Non-pigmented ciliary epithelial cell (primary cell): Measurements from ENCODE around the gene AP4M1.
A peak's percentile ranks its signal among the peaks of the same experiment; 100 is the strongest.

Source experiments
- DNase-seq: peaks from one replicate; pipeline ENCODE4 v3.0.0-alpha.2; 2010; ENCODE audit warnings: low read depth

AP4M1 gene, protein sequence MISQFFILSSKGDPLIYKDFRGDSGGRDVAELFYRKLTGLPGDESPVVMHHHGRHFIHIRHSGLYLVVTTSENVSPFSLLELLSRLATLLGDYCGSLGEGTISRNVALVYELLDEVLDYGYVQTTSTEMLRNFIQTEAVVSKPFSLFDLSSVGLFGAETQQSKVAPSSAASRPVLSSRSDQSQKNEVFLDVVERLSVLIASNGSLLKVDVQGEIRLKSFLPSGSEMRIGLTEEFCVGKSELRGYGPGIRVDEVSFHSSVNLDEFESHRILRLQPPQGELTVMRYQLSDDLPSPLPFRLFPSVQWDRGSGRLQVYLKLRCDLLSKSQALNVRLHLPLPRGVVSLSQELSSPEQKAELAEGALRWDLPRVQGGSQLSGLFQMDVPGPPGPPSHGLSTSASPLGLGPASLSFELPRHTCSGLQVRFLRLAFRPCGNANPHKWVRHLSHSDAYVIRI

GRCh38 chr7:100101016-100101862 is at the start of gene AP4M1, which contains the start of gene MCM7:
Gene AP4M1 (plus strand): TSS chr7:100101643. CDS start chr7:100101715, 72 bp downstream.
Gene MCM7 (minus strand): TSS chr7:100101397. CDS start chr7:100101294, 103 bp downstream.
- DNase-seq = peak; percentile 92

DNA sequence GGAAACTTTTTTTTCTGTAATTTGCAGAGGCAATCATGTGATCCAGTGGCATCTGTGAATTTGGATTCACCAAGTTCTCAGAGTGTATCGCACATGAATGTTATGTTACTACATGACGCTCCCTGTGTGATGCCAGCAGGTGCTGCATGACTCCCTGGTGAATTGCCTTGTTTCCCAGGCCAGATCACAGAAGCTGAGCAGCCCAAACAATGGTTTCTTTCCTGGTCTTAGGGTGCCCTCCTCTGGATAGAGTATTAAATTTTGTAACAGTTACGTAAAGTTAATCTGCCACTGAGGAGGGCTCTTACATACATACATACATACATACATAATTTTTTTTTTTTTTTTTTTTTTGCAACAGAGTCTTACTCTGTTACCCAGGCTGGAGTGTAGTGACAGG is 48.2 kb upstream of the AP4M1 start:
- no peak for DNase-seq

GRCh38 chr7:100057006-100057405 is 44.4 kb upstream of the AP4M1 start:
- DNase-seq = no peak

DNA sequence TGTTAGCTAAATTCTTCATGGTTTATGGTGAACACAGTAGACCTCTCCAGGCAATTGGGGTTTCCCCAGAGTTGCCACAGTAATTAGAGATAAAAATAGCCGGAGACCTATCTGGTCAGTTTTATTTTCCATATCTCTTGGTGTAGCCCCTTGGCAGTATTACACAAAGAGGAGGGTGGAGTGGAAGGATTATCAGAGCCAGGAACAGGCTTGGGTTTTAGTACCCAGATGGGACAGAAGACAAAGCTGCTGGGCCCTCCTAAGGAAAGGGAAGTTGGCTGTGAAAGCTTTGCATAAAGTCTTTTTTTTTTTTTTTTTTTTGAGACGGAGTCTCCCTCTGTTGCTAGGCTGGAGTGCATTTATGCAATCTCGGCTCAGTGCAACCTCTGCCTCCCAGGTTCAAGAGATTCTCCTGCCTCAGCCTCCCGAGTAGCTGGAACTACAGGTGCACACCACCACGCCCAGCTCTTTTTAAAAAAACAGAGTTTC is 42.1 kb upstream of the AP4M1 start:
- DNase-seq = no peak

- DNase-seq = no peak
Observed at GRCh38 chr7:100061518-100062193, 39.8 kb upstream of the AP4M1 start.

DNA sequence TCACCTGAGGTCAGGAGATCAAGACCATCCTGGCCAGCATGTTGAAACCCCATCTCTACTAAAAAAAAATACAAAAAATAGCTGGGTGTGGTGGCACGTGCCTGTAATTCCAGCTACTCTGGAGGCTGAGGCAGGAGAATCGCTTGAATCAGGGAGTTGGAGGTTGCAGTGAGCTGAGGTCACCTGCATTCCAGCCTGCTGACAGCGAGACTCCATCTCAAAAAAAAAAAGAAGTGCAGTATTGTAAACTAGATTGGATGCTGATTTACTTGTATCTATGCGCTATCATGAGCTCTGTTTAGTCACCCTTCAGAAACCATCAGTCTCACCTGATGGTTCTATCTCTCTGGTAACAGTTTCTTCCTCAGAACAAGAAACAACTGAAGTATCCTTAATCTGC is 38.1 kb upstream of the AP4M1 start:
- no peak for DNase-seq

DNA sequence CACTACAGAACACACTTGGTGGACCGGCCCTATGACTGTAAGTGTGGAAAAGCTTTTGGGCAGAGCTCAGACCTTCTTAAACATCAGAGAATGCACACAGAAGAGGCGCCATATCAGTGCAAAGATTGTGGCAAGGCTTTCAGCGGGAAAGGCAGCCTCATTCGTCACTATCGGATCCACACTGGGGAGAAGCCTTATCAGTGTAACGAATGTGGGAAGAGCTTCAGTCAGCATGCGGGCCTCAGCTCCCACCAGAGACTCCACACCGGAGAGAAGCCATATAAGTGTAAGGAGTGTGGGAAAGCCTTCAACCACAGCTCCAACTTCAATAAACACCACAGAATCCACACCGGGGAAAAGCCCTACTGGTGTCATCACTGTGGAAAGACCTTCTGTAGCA is 37.3 kb upstream of the AP4M1 start:
- DNase-seq = no peak

DNA sequence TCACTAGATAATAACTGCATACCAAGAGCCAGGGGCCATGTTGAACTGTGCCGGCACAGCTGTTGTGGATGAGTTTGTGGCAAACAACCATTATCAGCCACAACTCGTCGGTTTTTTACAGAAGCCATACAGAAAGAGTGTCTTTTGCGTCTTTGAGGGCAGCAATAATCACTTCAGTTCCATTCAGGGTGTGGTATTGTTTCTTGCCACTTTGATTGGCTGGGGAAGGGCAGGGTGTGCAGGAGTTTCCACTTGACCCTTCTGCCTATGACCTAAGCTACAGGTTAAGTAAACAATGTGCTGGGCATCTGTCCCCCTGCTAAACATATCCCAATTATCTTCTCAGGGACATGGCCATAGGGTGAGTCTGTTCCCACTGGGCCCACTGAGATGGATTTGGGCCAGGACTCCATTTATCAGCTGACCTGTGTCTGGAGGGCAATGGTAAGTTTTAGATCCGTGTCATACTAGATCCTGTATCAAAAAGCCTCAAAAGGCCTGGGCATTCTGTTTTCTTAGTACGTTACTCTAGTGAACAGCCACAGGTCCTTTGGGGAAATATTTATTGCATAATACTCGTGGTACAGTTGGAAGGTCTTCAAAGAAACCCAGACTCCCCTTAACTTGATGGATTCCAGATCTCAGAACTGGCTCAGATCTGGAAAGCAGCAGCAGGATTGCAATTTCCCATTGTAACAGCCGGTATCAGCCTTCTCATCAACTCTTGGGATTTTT is 35.8 kb upstream of the AP4M1 start:
- DNase-seq = no peak

GRCh38 chr7:100066953-100067352 is 34.5 kb upstream of the AP4M1 start:
- no peak for DNase-seq

GRCh38 chr7:100069991-100070390 is 31.5 kb upstream of the AP4M1 start:
- no peak for DNase-seq

- DNase-seq = no peak
Observed at GRCh38 chr7:100071018-100071723, 30.3 kb upstream of the AP4M1 start.

DNA sequence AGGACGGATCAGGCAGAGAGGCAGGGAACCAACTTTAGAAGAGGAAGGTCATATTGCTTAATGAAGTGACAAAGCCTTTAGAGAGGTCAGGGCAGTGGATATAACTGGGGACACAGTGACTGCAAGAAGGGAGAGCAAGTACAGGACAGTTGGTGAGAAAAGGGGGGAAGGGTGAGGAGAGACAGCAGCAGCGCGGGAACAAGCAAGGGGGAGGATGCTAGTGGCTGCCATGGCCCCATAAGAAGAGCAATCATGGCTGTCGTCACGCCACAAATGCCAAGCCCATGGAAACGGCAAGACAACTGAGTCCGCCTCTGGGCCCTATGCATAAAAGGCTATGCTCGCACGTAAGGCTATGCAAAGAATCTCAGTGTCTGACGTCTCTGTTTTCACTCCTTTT is 29.0 kb upstream of the AP4M1 start:
- DNase-seq = no peak

DNA sequence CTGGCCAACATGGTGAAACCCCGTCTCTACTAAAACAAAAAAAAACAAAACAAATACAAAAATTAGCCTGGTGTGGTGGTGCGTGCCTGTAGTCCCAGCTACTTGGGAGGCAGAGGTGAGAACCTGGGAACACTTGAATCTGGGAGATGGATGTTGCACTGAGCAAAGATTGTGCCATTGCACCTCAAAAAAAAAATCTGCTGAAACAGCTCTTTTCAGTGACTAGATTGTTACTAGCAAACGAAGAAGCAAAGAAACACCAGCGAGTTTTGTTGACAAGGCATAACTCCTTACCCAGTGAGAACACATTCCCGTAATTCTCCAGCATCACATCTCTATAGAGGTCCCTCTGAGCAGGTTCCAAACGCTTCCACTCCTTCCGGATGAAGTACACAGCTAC is 26.6 kb upstream of the AP4M1 start:
- no peak for DNase-seq

GRCh38 chr7:100075418-100075817 is 26.0 kb upstream of the AP4M1 start:
- no peak for DNase-seq

DNA sequence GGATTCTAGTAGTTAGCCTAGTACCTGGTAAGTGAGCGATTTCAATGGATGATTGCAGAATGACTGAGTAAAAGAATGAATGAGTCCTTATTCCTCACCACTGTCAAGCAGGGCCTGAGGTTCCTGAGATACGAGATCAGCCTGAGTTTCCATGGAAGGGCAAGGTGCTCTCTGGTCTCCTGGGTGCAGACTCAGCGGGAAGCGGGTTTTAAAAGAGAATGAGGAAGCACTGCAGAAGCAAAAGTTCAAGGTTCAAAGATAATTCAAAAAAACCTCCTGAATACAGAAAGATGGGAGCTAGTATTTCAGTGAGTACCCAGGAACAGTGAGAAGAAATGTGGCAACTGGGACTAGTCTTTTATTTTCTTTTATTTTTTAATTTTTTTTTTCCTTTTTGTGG is 24.2 kb upstream of the AP4M1 start:
- DNase-seq = no peak

DNA sequence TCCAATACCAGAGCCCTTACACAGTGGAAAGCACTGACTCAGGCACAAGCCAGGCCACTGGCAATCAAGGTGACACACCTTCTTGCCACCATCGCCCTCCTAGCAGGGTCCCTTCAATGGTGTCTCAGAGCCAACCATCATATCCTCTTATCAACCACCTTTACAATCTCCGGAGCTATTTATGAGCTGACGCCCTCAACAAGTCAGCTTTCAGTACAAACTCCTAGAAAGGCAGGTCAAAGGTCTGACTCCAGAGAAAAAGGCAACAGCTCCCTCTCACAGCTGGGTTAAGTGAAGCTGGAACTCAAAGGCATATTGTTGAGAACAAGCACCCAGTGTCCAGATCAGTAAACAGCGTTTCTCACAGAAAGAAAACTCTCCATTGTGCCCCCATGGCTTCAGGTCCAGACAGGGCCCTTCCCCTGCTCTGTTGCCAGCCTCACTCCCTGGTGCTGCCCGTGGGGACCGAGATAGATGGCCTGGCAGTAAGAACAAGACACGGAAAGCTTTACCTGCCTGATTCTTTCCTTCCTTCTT is 22.4 kb upstream of the AP4M1 start:
- no peak for DNase-seq

GRCh38 chr7:100080907-100081534 is 20.4 kb upstream of the AP4M1 start:
- DNase-seq = no peak

GRCh38 chr7:100081535-100082102 is 19.8 kb upstream of the AP4M1 start, which contains the start of gene ZNF3:
Gene ZNF3 (minus strand): TSS chr7:100081723. CDS start chr7:100077357, 4,366 bp downstream.
- peak; percentile 98 for DNase-seq

GRCh38 chr7:100082978-100083377 is 18.5 kb upstream of the AP4M1 start:
- no peak for DNase-seq

DNA sequence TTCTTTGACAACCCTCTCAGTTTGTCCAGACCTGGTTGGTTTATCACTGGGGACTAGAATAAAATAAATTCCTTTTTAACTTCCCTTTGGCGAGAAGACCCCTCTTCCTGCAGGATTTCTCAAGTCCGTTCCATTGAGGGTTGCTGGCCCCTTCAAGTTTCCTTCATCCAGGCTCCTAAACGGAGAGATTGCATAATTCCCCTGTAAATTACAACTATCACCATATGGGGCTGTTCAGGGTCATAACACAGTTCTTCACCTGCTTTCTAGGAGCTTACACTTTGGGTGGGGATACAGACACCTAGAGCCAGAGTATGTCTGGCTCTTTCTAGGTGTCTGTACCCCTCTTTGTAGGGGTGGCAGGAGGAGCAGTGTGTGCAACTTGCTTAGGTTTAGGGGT is 15.9 kb upstream of the AP4M1 start:
- no peak for DNase-seq
